ENCODE measurements around the gene CELSR1.

Gene CELSR1

DNA sequence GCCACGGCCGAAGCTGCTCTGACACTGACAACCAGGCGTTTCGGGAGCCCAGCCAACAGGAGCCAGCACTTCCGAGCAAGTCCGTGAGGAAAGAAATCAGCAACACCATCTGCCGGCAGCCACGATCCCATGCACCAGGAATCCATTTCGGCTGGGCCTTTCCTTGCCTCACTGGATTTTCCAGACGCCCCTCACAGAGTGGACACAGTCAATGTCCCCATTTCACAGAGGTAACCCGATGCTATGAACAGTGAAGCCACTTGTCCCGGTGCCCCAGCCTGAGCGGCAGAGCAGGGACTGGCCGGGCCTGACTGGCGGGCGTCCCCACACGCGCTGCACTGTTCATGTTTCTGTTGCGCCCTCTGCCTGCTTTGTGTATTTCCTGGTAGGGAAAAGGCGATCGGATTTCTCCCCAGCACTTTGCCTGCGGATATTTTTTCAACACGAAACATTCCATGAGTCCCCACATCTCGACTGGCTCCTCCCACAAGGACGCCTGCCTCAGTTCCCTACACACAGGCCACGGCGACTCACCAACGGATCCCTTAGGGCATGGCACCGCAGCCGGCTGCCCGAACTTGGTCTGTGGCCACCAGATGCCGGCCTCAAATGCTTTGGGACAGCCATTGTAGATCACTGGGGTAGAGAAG lies 146.6 kb downstream of the CELSR1 start:
- TF ChIP-seq GATA1 (IDR thresholded peaks at IDR 0.05; ENCODE audit: low read depth, low read length) (no peak), POLR2A (IDR thresholded peaks at IDR 0.05; ENCODE audit: low read length) (no peak)
- no peak for DNase-seq

- no peak for TF ChIP-seq POLR2A (IDR thresholded peaks at IDR 0.05; ENCODE audit: low read length)
- TF ChIP-seq GATA1 (IDR thresholded peaks at IDR 0.05; ENCODE audit: low read depth, low read length): no peak
- no peak for DNase-seq
Measured at GRCh38 chr22:46390105-46390651, 147.2 kb downstream of the CELSR1 start.

- no peak for DNase-seq
- TF ChIP-seq POLR2A (IDR thresholded peaks at IDR 0.05; ENCODE audit: low read length) (no peak), GATA1 (IDR thresholded peaks at IDR 0.05; ENCODE audit: low read depth, low read length) (no peak)
Measured at GRCh38 chr22:46389081-46389480, 148.3 kb downstream of the CELSR1 start.

- no peak for DNase-seq
- TF ChIP-seq POLR2A (IDR thresholded peaks at IDR 0.05; ENCODE audit: low read length): no peak
- no peak for TF ChIP-seq GATA1 (IDR thresholded peaks at IDR 0.05; ENCODE audit: low read depth, low read length)
Measured at GRCh38 chr22:46388647-46389046, 148.8 kb downstream of the CELSR1 start.

DNA sequence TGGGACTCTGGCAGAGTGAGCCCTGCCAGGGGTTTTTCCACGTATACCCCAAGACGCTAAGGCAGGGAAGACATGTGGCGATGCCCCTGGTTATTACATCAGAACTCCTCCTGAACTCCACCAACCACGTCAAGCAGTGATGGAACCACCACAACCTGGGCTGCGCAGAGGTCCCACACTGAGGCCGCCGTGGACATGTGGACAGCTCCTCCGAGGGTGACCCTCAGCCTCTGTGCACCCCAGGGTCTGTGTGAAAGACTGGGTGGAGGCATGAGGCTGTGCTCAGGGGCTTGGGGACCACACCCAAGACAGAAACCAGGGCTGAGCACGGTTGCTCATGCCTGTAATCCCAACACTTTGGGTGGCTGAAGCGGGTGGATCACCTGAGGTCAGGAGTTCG lies 149.7 kb downstream of the CELSR1 start:
- no peak for DNase-seq
- TF ChIP-seq POLR2A (IDR thresholded peaks at IDR 0.05; ENCODE audit: low read length): no peak
- TF ChIP-seq GATA1 (IDR thresholded peaks at IDR 0.05; ENCODE audit: low read depth, low read length): no peak

GRCh38 chr22:46386312-46386711 lies 151.1 kb downstream of the CELSR1 start:
- TF ChIP-seq GATA1 (IDR thresholded peaks at IDR 0.05; ENCODE audit: low read depth, low read length): no peak
- no peak for TF ChIP-seq POLR2A (IDR thresholded peaks at IDR 0.05; ENCODE audit: low read length)

DNA sequence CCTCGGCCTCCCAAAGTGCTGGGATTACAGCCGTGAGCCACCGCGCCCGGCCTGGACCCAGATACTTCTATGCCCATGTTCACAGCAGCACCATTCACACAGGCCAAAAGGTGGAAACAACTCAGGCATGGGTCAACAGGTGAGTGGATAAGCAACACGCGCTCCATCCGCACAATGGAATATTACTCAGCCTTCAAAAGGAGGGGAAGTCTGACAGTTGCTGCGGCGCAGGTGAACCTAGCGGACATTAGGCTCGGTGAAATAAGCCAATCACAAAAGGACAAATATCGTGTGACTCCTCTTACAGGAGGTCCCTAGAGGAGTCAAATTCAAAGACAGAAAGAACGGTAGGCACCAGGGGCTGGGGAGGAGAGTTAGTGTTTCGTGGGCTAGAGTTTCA lies 154.9 kb downstream of the CELSR1 start:
- TF ChIP-seq GATA1 (IDR thresholded peaks at IDR 0.05; ENCODE audit: low read depth, low read length): no peak
- no peak for TF ChIP-seq POLR2A (IDR thresholded peaks at IDR 0.05; ENCODE audit: low read length)
- no peak for DNase-seq

More at GRCh38 chr22:46386312-46386711, 151.1 kb downstream of the CELSR1 start:
- no peak for DNase-seq

GRCh38 chr22:46381731-46382130 lies 155.7 kb downstream of the CELSR1 start:
- no peak for DNase-seq
- TF ChIP-seq GATA1 (IDR thresholded peaks at IDR 0.05; ENCODE audit: low read depth, low read length) (no peak), POLR2A (IDR thresholded peaks at IDR 0.05; ENCODE audit: low read length) (no peak)

GRCh38 chr22:46381142-46381541 lies 156.3 kb downstream of the CELSR1 start:
- DNase-seq: no peak
- TF ChIP-seq GATA1 (IDR thresholded peaks at IDR 0.05; ENCODE audit: low read depth, low read length): no peak
- no peak for TF ChIP-seq POLR2A (IDR thresholded peaks at IDR 0.05; ENCODE audit: low read length)

DNA sequence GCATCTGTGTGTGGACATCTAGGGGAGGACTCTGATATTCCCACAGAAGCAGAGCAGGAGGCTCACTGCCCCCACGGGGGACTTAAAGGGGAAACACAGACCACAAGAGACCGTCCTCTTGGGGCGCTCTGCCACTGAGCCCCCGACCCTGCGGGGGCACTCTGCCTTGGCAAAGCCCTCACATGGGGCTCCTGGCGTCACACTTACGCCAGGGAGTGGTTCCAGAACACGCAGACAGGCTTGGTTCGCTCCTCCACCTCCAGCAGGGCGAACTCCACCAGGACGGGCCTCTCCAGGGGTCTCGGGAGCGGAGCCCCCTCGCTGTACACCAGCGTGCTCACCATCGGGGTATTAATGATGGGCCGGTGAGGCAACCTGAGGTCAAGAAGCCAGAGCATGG lies 156.8 kb downstream of the CELSR1 start:
- TF ChIP-seq GATA1 (IDR thresholded peaks at IDR 0.05; ENCODE audit: low read depth, low read length): no peak
- TF ChIP-seq POLR2A (IDR thresholded peaks at IDR 0.05; ENCODE audit: low read length): no peak

GRCh38 chr22:46380069-46380468 lies 157.4 kb downstream of the CELSR1 start:
- no peak for TF ChIP-seq POLR2A (IDR thresholded peaks at IDR 0.05; ENCODE audit: low read length)
- TF ChIP-seq GATA1 (IDR thresholded peaks at IDR 0.05; ENCODE audit: low read depth, low read length): no peak
- DNase-seq: no peak

More for the DNA sequence above, 156.8 kb downstream of the CELSR1 start:
- no peak for DNase-seq

DNA sequence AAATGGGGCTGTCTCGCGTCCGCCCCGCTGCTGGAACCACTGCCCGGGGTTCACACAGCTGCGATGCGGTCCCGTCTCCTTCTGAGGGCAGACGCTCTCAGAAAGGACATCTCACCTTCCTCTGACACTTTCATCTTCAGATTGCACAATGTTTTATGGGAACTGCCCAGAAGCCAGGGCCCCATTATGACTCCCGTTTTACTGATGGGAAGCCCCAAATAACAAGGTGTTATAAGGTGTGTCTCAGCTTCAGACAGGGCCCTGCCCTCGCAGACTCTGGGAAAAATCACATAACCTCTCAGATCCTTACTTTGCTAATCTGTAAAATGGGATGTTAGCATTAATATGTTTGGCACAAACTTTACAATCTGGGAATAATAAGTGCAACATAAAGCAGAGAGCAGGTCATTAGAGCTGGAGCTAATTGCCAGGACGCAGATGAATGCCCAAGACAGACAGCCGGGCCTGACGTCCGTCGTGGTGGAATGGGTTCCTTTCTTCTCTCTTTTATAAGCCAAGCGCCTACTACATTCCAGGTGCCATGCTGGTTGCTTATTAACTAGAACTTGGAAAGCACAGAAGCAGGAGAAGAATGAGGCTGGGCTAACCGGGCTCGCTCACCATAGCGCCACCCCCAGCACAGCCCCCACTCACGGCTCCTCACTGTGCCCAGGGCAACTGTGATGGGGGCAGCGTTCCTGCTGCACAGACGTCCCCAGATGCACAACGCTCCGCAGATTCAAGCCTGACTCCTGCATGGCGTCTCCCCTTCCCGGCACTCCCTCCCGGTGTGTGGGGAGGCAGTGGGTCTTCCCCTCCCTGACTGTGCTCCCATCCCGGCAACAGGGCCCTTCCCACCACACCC lies 158.1 kb downstream of the CELSR1 start:
- no peak for DNase-seq
- no peak for TF ChIP-seq POLR2A (IDR thresholded peaks at IDR 0.05; ENCODE audit: low read length)
- no peak for TF ChIP-seq GATA1 (IDR thresholded peaks at IDR 0.05; ENCODE audit: low read depth, low read length)

- DNase-seq: no peak
- no peak for TF ChIP-seq GATA1 (IDR thresholded peaks at IDR 0.05; ENCODE audit: low read depth, low read length)
- no peak for TF ChIP-seq POLR2A (IDR thresholded peaks at IDR 0.05; ENCODE audit: low read length)
Measured at GRCh38 chr22:46378426-46379065, 158.9 kb downstream of the CELSR1 start.

Data from erythroblast (primary cell).